K562 (cell line): Measurements from ENCODE around the gene TADA2A. TPM values are rescaled to one million over a fixed set of nuclear protein-coding genes. Genes with fewer than 3 reads are reported as not detected.

Experiments used
- BRF1 ChIP-seq: IDR thresholded peaks from 3 replicates; pipeline ENCODE4 v1.6.1; 2011; ENCODE audit warnings: borderline replicate concordance, mild to moderate bottlenecking; ENCODE audit not compliant: insufficient read length; ENCODE audit errors: extremely low read depth
- FOXA3 ChIP-seq, 2 experiments: fragments of 450-650 bp in 1 of 2; sonication (generic) in 1 of 2; formaldehyde crosslinking; IDR thresholded peaks in 1 of 2; conservative IDR thresholded peaks in 1 of 2; 2 replicates each; pipeline versions ENCODE4 v1.4.0 to v1.8.0; 2020 to 2022; ENCODE audit warnings: mild to moderate bottlenecking in 2 of 2, missing genetic modification reagents in 1 of 2
- KLF16 ChIP-seq: IDR thresholded peaks from 2 replicates; pipeline ENCODE4 v1.6.1; 2016; ENCODE audit warnings: antibody characterized with exemption
- MCM2 ChIP-seq: fragments of 450-650 bp; IDR thresholded peaks from 2 replicates; pipeline ENCODE4 v1.6.1; 2017; ENCODE audit warnings: low read depth, mild to moderate bottlenecking
- THAP7 ChIP-seq: fragments of 250-450 bp; sonication (Bioruptor Pico); IDR thresholded peaks from 2 replicates; pipeline ENCODE4 v1.5.0; 2021
- ZBED1 ChIP-seq: IDR thresholded peaks from 2 replicates; pipeline ENCODE4 v1.6.1; 2014
- ZFX ChIP-seq: sonication (generic); formaldehyde crosslinking; IDR thresholded peaks from 2 replicates; pipeline ENCODE4 v1.8.0; 2022; ENCODE audit warnings: mild to moderate bottlenecking, missing genetic modification reagents, moderate library complexity
- ZNF407 ChIP-seq: fragments of 450-650 bp; IDR thresholded peaks from 2 replicates; pipeline ENCODE4 v1.6.1; 2016; ENCODE audit warnings: low read depth
- polyA plus RNA-seq, 8 experiments: library from polyadenylated mRNA; depleted of rRNA in 4 of 8; stranded (reverse) in 5 of 8; unstranded in 3 of 8; fragments of >200 nt; fragmentation: Nextera tagmentation in 2 of 8; fragmentation: Illumina TruSeq in 1 of 8; extraction: Ambion mirVana in 2 of 8; extraction: Trizol in 1 of 8; gene quantifications; 2 replicates each; pipeline versions ENCODE4 v1.2.1 to v1.2.3, GENCODE V29; 2011 to 2014; ENCODE audit warnings: inconsistent platforms in 1 of 8, missing spikeins in 1 of 8
- total RNA-seq, 7 experiments: library from RNA; depleted of rRNA in 6 of 7; stranded (reverse); fragments of >200 nt in 6 of 7; fragmentation: Illumina TruSeq in 2 of 7; extraction: Trizol in 2 of 7; gene quantifications; 2 replicates each; pipeline versions ENCODE4 v1.2.1 to v1.2.3, GENCODE V29; 2011 to 2021; ENCODE audit warnings: low replicate concordance in 1 of 7
- TF ChIP-seq, protein P1 (sequence below): sonication (generic); formaldehyde crosslinking; IDR thresholded peaks from 2 replicates; pipeline ENCODE4 v1.8.0; 2022; ENCODE audit warnings: mild to moderate bottlenecking, missing genetic modification reagents

The TADA2A gene
- total and polyA plus RNA-seq, 9 of the 15 experiments (the other 6 are each of a cell fraction or from before 2014, with no cell fraction given) = 13.8 to 37.7 (median 25.0) TPM

DNA sequence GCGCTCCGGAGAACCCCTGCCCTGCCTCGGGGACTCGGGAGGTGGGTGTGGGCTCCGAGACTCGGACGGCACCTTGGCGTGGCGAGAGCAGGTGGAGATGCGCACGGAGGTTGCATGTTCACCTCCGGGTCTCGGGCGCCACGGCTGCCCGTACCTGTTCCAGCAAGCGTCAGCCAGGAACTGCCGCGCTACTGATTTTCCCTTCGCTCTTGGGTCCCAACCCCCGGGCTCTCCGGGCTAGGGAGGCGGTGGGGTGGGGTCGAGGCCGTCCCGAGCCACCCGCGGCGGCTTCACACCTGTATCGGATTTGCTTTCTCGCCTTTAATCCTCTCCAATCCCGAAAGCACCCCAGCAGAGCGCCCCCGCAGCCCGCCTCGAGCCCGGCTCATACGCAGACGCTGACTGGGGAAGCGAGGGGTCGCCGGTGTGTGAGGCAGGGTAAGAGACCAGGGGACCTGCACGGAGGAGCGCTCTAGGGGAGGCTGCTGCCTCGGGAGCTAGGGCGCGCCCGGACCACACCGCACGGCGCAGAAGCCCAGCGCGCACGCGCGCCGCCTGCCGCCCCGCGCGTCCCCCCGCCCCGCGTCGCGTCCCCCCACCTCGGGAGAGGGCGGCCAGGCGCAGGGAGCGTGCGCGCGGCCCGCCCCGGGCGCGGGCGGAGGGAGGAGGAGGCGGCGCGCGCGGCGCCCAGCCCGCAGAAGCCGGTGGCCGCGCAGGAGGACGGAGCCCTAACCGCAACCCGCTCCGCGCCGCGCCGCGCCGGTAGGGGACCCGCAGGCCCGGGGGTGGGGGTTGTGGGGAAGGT lies 82.7 kb downstream of the TADA2A start, which contains the start of gene DUSP14 (continued):
- no peak for TF ChIP-seq ZNF407
- TF ChIP-seq ZBED1 = no peak
- TF ChIP-seq BRF1 = no peak
- no peak for TF ChIP-seq FOXA3 (CRISPR knock-in tag; conservative IDR thresholded peaks at IDR 0.05 in 1 of 2, IDR thresholded peaks at IDR 0.05 in 1 of 2)
- TF ChIP-seq MCM2 = no peak
- no peak for TF ChIP-seq ZFX (CRISPR knock-in tag)
- TF ChIP-seq THAP7 (CRISPR knock-in tag) = no peak
- TF ChIP-seq KLF16 = no peak
- TF ChIP-seq, protein P1, sequence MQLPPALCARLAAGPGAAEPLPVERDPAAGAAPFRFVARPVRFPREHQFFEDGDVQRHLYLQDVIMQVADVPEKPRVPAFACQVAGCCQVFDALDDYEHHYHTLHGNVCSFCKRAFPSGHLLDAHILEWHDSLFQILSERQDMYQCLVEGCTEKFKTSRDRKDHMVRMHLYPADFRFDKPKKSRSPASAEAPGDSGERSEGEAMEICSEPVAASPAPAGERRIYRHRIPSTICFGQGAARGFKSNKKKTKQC (CRISPR knock-in tag) = no peak
